Motor neuron (in vitro differentiated cells): ENCODE measurements around the gene TSC22D2. TPM values are rescaled to one million over a fixed set of nuclear protein-coding genes. Genes with fewer than 3 reads are reported as not detected.

Experiments used
- ATAC-seq, 8 experiments: fragments of 200-7000 bp; cut with Tn5 transposase; replicated peaks in 6 of 8; 2 replicates each; pipeline ENCODE4 v1.8.0; 2021; ENCODE audit warnings: mild to moderate bottlenecking in 8 of 8, moderate library complexity in 8 of 8
- H3K27ac ChIP-seq, 2 donors: fragments of 250-450 bp; sonication (Bioruptor Pico); 2 replicates each; pipeline ENCODE4 v1.9.0; 2021; ENCODE audit warnings: antibody characterized with exemption in 2 of 2, mild to moderate bottlenecking in 2 of 2, moderate library complexity in 1 of 2
- H3K4me1 ChIP-seq, 2 donors: fragments of 250-450 bp; sonication (Bioruptor Pico); replicated peaks in 1 of 2; 2 replicates each; pipeline ENCODE4 v1.6.1; 2021; ENCODE audit warnings: antibody characterized with exemption in 2 of 2, mild to moderate bottlenecking in 2 of 2, moderate library complexity in 1 of 2
- H3K4me3 ChIP-seq, 5 donors: fragments of 250-450 bp; sonication (Bioruptor Pico); 2 replicates each; pipeline ENCODE4 v1.9.0; 2021; ENCODE audit warnings: antibody characterized with exemption in 5 of 5, mild to moderate bottlenecking in 5 of 5, moderate library complexity in 4 of 5
- WGBS, 10 experiments: fragments of 450-650 bp; shearing (Covaris generic); methylation state at CpG; one replicate each; pipeline ENCODE4 v1.0.0; 2022; 5-methylcytosine and 5-hydroxymethylcytosine counted together
- in situ Hi-C, 9 experiments: fragments of 400-800 bp; cut with MboI; loops; one replicate each; pipeline ENCODE4 v1.15.0; 2021; ENCODE audit warnings: low sequenced_read_pairs in 9 of 9, low pct_unique_long_range_greater_than_20kb in 2 of 9; ENCODE audit not compliant: unreplicated experiment in 9 of 9
- total RNA-seq, 8 experiments: library from RNA; unstranded; fragments of 300-600 nt; gene quantifications; 2 replicates each; pipeline versions ENCODE4 v1.2.3 to v1.2.4, GENCODE V29; 2022

Gene TSC22D2
- total RNA-seq, 8 experiments from 2014 or later = 10.1 to 33.8 (median 19.1) TPM

GRCh38 chr3:150373234-150373875 lies 34.7 kb upstream of the TSC22D2 start:
- Histone ChIP-seq H3K4me1 (peaks cover 19 to 47% of the 10 kb centered on the region in 2 donors), H3K27ac (no peak overlapping the region), H3K4me3 (no peak overlapping the region)
- 73 to 100% (median 80%) methylated on average over 1 to 4 of the region's 4 CpGs for WGBS, 10 experiments
- no peak for ATAC-seq
- in situ Hi-C loops = no loop called here

- in situ Hi-C loops = no loop called here
- Histone ChIP-seq H3K4me1 (peaks cover 19 to 45% of the 10 kb centered on the region in 2 donors), H3K4me3 (no peak overlapping the region), H3K27ac (no peak overlapping the region)
- no peak for ATAC-seq
Observed at GRCh38 chr3:150374975-150375374, 33.1 kb upstream of the TSC22D2 start.

- peaks cover 19 to 33% of the 10 kb centered on the region in 2 donors for H3K4me1 ChIP-seq
- 0 to 83% (median 56%) methylated on average over 1 to 3 of the region's 3 CpGs for WGBS, 10 experiments
- ATAC-seq = peak in 5 of 8 experiments; percentile 42 to 80 (median 73)
- no peak overlapping the region for H3K4me3 ChIP-seq
- in situ Hi-C loops = no loop called here
- H3K27ac ChIP-seq = peak overlapping the region; percentile 0 to 53
Observed at GRCh38 chr3:150376001-150376848, 31.9 kb upstream of the TSC22D2 start.

GRCh38 chr3:150377601-150378300 lies 30.3 kb upstream of the TSC22D2 start:
- no peak overlapping the region for H3K27ac ChIP-seq
- peaks cover 11 to 21% of the 10 kb centered on the region in 2 donors for H3K4me1 ChIP-seq
- in situ Hi-C loops = no loop called here
- peak in 2 of 8 experiments; percentile 32 to 46 for ATAC-seq
- H3K4me3 ChIP-seq = no peak overlapping the region
- 67 to 80% (median 73%) methylated on average over 1 of the region's 1 CpG; no CpG with 5 or more reads in 6 of the 10 experiments for whole genome bisulfite sequencing, 10 experiments

GRCh38 chr3:150378301-150378748 lies 29.8 kb upstream of the TSC22D2 start:
- ATAC-seq = no peak
- WGBS, 10 experiments = 88 to 100% (median 95%) methylated on average over 1 to 6 of the region's 6 CpGs
- Histone ChIP-seq H3K27ac (no peak overlapping the region), H3K4me1 (peaks cover 11 to 21% of the 10 kb centered on the region in 2 donors), H3K4me3 (no peak overlapping the region)
- in situ Hi-C loops = no loop called here

- in situ Hi-C loops = no loop called here
- Histone ChIP-seq H3K4me3 (no peak overlapping the region), H3K27ac (no peak overlapping the region), H3K4me1 (peaks cover 11 to 21% of the 10 kb centered on the region in 2 donors)
- WGBS, 10 experiments = 80 to 100% (median 92%) methylated on average over 1 of the region's 1 CpG; no CpG with 5 or more reads in 6 of the 10 experiments
- no peak for ATAC-seq
Observed at GRCh38 chr3:150379469-150379868, 28.6 kb upstream of the TSC22D2 start.

- Histone ChIP-seq H3K4me3 (no peak overlapping the region), H3K4me1 (no peaks in the 10 kb centered on the region), H3K27ac (no peak overlapping the region)
- peak in 6 of 8 experiments; percentile 58 to 100 (median 95) for ATAC-seq
- in situ Hi-C loops = no loop called here
- WGBS, 10 experiments = 39 to 91% (median 67%) methylated on average over 6 to 16 of the region's 17 CpGs
Observed at GRCh38 chr3:150384296-150385212, 23.5 kb upstream of the TSC22D2 start.

- Histone ChIP-seq H3K27ac (no peak overlapping the region), H3K4me1 (no peaks in the 10 kb centered on the region), H3K4me3 (no peak overlapping the region)
- WGBS, 10 experiments = 67 to 100% (median 87%) methylated on average over 1 to 5 of the region's 6 CpGs; no CpG with 5 or more reads in 1 of the 10 experiments
- ATAC-seq = no peak
- in situ Hi-C loops = no loop called here
Observed at GRCh38 chr3:150385296-150386242, 22.5 kb upstream of the TSC22D2 start.

DNA sequence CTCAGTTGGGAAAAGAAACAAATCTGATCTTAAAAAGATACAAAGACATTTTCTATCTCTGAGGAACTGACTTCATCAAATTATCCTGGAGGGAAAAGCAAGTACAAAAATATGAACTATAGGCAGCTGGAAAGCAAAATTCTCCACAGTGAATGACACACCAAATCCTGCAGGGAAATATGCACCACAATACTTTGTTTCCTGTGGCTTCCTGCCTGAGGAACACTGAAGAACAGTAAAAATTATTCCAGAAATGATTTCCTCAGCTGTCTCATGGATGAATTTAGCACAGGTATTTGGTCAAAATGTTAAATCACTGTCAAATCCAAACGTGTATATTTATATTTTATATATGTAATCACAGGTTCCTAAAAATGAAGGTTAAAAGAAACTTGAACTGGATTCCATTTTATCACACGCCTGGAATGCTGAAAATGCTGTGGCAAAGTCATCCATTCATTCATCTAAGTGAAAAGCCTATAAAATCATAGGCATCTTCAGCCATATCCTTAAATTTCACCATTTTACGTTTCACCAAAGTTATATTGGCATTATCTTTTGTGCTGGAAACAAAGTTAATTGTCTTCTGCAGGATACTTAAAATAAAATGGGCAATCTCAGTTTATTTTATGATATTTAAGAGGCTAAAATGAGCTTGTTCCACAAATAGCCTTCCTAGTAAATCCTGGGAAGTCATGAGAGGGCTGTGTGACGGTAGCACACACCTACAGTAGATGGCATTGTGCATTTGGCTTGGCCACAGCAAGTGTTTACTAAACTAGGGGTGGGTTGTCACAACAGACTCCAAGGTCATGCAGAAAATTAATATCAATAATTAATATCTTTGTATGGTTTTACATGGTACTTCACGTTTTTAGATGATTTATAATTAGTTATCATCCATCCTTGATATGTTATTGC lies 19.3 kb upstream of the TSC22D2 start:
- H3K4me3 ChIP-seq = no peak overlapping the region
- ATAC-seq = no peak
- in situ Hi-C loops = no loop called here
- H3K27ac ChIP-seq = no peak overlapping the region
- H3K4me1 ChIP-seq = no peaks in the 10 kb centered on the region
- 34 to 94% (median 71%) methylated on average over 1 to 4 of the region's 5 CpGs for WGBS, 10 experiments

DNA sequence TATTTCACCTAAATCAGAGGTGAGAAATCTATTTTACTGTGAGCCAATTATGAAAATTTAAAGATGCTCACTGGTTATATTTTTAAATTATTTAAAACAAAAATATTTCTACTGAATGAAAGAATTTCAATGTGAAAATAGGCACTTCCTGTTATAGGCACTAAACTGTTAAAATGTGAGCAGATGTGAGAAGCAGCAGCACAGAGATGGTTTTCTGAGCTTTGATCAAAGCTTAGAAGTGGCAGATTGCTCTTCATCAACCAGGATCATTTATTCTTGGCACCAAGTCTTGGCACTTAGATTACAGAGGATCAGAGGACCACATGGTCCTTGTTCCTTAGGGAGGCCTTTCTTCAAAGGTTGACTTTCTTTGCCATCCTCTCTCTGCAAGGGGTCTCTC lies 18.0 kb upstream of the TSC22D2 start:
- in situ Hi-C loops = no loop called here
- no peak overlapping the region for H3K4me3 ChIP-seq
- no peak for ATAC-seq

GRCh38 chr3:150391161-150391560 lies 16.9 kb upstream of the TSC22D2 start:
- peak in 2 of 8 experiments; percentile 23 to 51 for ATAC-seq
- Histone ChIP-seq H3K4me3 (no peak overlapping the region), H3K27ac (no peak overlapping the region), H3K4me1 (no peaks in the 10 kb centered on the region)
- in situ Hi-C loops = no loop called here

More for the DNA sequence above, 18.0 kb upstream of the TSC22D2 start:
- Histone ChIP-seq H3K27ac (no peak overlapping the region), H3K4me1 (no peaks in the 10 kb centered on the region)
